Neuron (in vitro differentiated cells): ENCODE data around the gene CALCOCO1.

Experiments
- H2AFZ ChIP-seq: one replicate; pipeline ENCODE4 v1.6.1; 2013; ENCODE audit warnings: low read depth, mild to moderate bottlenecking, inconsistent platforms, low read length, moderate library complexity
- H3K27me3 ChIP-seq: one replicate; pipeline ENCODE4 v1.6.1; 2013; ENCODE audit warnings: low read length; ENCODE audit not compliant: insufficient read depth
- H3K36me3 ChIP-seq: one replicate; pipeline ENCODE4 v1.6.1; 2013; ENCODE audit warnings: low read length; ENCODE audit not compliant: insufficient read depth
- H3K4me1 ChIP-seq: one replicate; pipeline ENCODE4 v1.6.1; 2013; ENCODE audit warnings: low read length; ENCODE audit not compliant: insufficient read depth
- H3K4me3 ChIP-seq: 2 replicates; pipeline ENCODE4 v1.5.1; 2013; ENCODE audit warnings: mild to moderate bottlenecking, low read length, moderate library complexity
- H3K9me3 ChIP-seq: one replicate; pipeline ENCODE4 v1.6.1; 2013; ENCODE audit warnings: low read length

CALCOCO1 gene

GRCh38 chr12:53736592-53736991 is 9.3 kb upstream of the CALCOCO1 start:
- peaks cover 21% of the 10 kb centered on the region for H3K4me1 ChIP-seq
- H3K4me3 ChIP-seq = no peak overlapping the region
- no peak overlapping the region for H2AFZ ChIP-seq
- H3K36me3 ChIP-seq = no peaks in the 10 kb centered on the region
- H3K9me3 ChIP-seq = no peaks in the 10 kb centered on the region
- peaks cover 74% of the 10 kb centered on the region for H3K27me3 ChIP-seq

- no peaks in the 10 kb centered on the region for H3K9me3 ChIP-seq
- H3K27me3 ChIP-seq = peaks cover 68% of the 10 kb centered on the region
- no peaks in the 10 kb centered on the region for H3K36me3 ChIP-seq
- peaks cover 21% of the 10 kb centered on the region for H3K4me1 ChIP-seq
- H3K4me3 ChIP-seq = no peak overlapping the region
- no peak overlapping the region for H2AFZ ChIP-seq
Measured at GRCh38 chr12:53735556-53735955, 8.3 kb upstream of the CALCOCO1 start.

- peaks cover 59% of the 10 kb centered on the region for H3K27me3 ChIP-seq
Measured at GRCh38 chr12:53734425-53734824, 7.2 kb upstream of the CALCOCO1 start.

DNA sequence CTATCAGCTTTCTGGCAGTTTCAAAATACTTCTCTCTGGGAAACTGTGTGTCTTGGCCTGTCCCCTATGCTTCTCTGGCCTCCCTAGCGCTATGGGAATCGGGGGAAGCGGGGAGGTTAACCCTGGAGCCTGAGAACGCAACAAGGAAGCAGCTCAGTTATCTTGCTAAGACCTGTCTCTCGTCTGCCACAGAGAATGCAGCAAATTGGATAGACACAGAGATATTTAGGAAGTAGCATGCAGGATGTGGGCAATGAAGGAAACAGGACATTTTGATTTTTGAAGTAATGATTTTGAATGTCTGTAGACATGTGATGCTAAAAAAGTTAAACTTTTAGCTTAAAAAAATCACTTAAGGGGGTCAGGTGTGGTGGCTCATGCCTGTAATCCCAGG is 6.6 kb upstream of the CALCOCO1 start:
- Histone ChIP-seq H3K4me3 (no peak overlapping the region), H3K27me3 (peaks cover 53% of the 10 kb centered on the region), H3K9me3 (no peaks in the 10 kb centered on the region), H2AFZ (no peak overlapping the region), H3K4me1 (peaks cover 9% of the 10 kb centered on the region), H3K36me3 (no peaks in the 10 kb centered on the region)

More at GRCh38 chr12:53734425-53734824, 7.2 kb upstream of the CALCOCO1 start:
- H2AFZ ChIP-seq = no peak overlapping the region
- H3K36me3 ChIP-seq = no peaks in the 10 kb centered on the region
- H3K4me3 ChIP-seq = no peak overlapping the region
- H3K9me3 ChIP-seq = no peaks in the 10 kb centered on the region
- H3K4me1 ChIP-seq = peaks cover 15% of the 10 kb centered on the region

DNA sequence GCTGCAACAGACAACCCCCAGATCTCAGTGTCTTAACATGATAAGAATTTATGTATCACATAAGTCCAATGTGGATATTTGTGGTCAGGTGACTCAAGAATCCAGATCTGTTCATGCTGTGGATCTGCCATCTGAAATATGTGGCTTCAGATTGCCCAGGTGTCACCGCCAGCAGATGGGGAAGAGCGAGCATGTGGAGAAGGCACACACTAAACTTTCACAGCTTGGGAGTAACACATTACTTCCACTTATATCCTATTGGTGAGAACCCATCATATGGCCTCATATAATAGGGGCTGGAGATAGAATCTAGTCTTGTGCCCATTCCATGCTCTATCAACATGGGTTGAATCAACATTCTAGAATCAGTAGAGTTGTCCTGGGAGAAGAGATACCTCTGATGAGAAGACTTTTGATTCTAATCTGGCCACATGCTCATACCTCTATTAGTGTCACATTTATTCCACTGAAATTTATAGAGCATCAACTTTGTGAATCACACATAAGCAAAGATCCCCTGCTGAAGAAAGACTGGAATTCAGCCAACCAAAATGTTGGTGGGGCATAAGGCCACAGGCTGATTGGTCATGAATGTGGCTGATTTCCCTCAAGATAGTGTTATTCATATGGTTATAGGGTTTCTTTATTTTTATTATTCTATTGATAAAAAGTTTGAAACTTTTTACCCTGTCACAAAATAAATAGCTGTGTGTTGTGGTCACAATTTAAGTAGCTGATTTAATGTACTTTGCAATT is 6.0 kb upstream of the CALCOCO1 start:
- Histone ChIP-seq H3K36me3 (no peaks in the 10 kb centered on the region), H3K4me1 (peaks cover 3% of the 10 kb centered on the region), H3K27me3 (peaks cover 47% of the 10 kb centered on the region), H2AFZ (no peak overlapping the region), H3K9me3 (no peaks in the 10 kb centered on the region), H3K4me3 (no peak overlapping the region)

GRCh38 chr12:53729644-53730043 is 2.4 kb upstream of the CALCOCO1 start:
- H3K4me3 ChIP-seq = no peak overlapping the region
- no peak overlapping the region for H2AFZ ChIP-seq
- peaks cover 11% of the 10 kb centered on the region for H3K27me3 ChIP-seq
- peaks cover 4% of the 10 kb centered on the region for H3K36me3 ChIP-seq
- H3K4me1 ChIP-seq = peaks cover 17% of the 10 kb centered on the region
- H3K9me3 ChIP-seq = no peaks in the 10 kb centered on the region

DNA sequence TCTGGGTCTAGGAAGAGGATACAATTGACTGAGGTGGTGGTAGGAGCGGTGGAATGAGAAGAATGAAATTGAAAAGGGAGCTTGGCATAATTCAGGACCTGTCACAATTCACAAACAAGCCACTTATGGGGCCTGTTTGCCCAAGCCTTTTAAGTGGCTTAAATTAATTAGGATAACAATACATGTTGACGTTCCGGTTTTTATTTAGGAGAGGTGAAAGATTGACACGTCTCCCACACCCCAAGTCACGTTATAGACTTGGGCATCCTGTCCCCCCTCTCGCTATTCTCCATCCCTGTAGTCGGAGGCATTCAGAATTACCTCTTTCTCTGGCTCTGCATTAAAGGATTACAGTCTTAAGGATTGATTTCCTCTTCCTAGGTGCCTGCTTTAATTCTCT is 954 bp upstream of the CALCOCO1 start:
- peaks cover 17% of the 10 kb centered on the region for H3K4me1 ChIP-seq
- peak overlapping the region; percentile 76 for H3K4me3 ChIP-seq

GRCh38 chr12:53726946-53727309 is 324 bp downstream of the CALCOCO1 start:
- Histone ChIP-seq H2AFZ (peak overlapping the region; percentile 46), H3K9me3 (no peaks in the 10 kb centered on the region), H3K36me3 (peaks cover 20% of the 10 kb centered on the region), H3K27me3 (no peaks in the 10 kb centered on the region), H3K4me3 (peak overlapping the region; percentile 76), H3K4me1 (peaks cover 17% of the 10 kb centered on the region)

More for the DNA sequence above, 954 bp upstream of the CALCOCO1 start:
- H3K36me3 ChIP-seq = peaks cover 14% of the 10 kb centered on the region
- no peaks in the 10 kb centered on the region for H3K9me3 ChIP-seq
- H3K27me3 ChIP-seq = peaks cover 2% of the 10 kb centered on the region
- peak overlapping the region; percentile 68 for H2AFZ ChIP-seq

DNA sequence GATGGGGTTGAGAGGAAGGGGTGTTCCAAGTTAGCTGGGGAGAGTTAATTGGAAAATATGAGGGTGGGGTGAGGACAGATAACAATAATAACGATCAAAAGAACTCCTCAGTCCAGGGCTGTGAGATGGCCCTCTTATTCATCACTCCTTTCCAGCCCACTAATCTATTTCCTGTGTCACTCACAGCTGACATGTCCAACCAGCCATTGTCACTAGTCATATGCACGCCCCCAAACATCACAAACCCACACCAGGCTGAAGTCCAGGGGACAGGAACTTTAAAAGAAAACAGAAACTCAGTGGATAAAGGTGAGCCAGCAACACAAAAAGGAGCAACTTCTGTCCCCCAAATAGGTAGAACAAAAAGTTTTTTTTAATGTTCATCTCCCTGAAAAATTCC is 911 bp downstream of the CALCOCO1 start:
- H3K4me3 ChIP-seq = peak overlapping the region; percentile 76

DNA sequence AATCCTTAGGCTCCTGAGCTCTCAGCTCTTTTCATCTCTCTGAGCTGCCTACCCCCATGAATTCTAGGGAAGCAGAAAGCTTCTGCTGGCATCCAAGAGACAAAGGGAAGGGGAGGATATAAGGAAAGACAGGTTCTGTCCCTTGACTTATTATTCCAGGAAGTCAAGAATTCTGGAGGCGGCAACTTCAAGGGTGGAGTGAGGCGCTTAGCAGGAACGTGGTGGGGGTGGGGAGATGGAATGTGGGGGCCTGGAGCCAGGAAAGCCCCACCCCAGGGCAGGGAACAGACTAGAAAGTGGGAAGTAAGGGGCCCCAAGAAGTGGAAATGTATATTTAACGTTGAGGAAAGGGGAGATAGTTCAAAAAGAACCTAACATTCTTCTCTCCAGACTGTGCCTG is 1.4 kb downstream of the CALCOCO1 start:
- Histone ChIP-seq H2AFZ (no peak overlapping the region), H3K4me3 (no peak overlapping the region), H3K9me3 (no peaks in the 10 kb centered on the region), H3K27me3 (no peaks in the 10 kb centered on the region), H3K36me3 (peaks cover 30% of the 10 kb centered on the region), H3K4me1 (peaks cover 17% of the 10 kb centered on the region)

More for the DNA sequence above, 911 bp downstream of the CALCOCO1 start:
- H3K36me3 ChIP-seq = peaks cover 25% of the 10 kb centered on the region
- no peaks in the 10 kb centered on the region for H3K9me3 ChIP-seq
- peaks cover 17% of the 10 kb centered on the region for H3K4me1 ChIP-seq
- H3K27me3 ChIP-seq = no peaks in the 10 kb centered on the region
- peak overlapping the region; percentile 46 for H2AFZ ChIP-seq

- H3K4me3 ChIP-seq = no peak overlapping the region
- H3K36me3 ChIP-seq = peaks cover 34% of the 10 kb centered on the region
- no peaks in the 10 kb centered on the region for H3K9me3 ChIP-seq
- H2AFZ ChIP-seq = no peak overlapping the region
- H3K27me3 ChIP-seq = no peaks in the 10 kb centered on the region
- H3K4me1 ChIP-seq = peaks cover 13% of the 10 kb centered on the region
Measured at GRCh38 chr12:53722450-53723041, 4.7 kb downstream of the CALCOCO1 start.

GRCh38 chr12:53720946-53721345 is 6.3 kb downstream of the CALCOCO1 start:
- Histone ChIP-seq H3K4me3 (no peak overlapping the region), H3K4me1 (peaks cover 3% of the 10 kb centered on the region), H3K9me3 (no peaks in the 10 kb centered on the region), H2AFZ (no peak overlapping the region), H3K36me3 (peaks cover 34% of the 10 kb centered on the region), H3K27me3 (no peaks in the 10 kb centered on the region)

DNA sequence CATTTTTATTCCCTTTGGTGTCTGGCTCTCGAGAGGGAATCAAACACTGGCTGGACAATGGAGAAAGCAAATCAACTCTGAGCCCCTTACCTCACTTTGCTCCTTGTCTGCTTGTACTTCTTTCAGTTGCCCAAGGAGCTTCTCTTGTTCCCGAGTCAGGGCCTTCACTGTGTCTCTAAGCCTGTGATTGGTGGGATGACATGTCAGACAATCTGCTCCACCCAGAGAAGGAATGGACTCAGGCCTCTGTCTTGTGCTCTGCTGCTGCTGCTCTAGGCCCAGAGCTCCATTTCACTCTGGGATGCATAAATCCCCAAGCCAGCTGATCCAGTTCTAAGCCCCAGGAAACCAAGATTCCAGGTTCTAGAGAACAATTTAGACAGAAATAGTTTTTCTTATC is 7.6 kb downstream of the CALCOCO1 start:
- no peak overlapping the region for H2AFZ ChIP-seq
- no peaks in the 10 kb centered on the region for H3K4me1 ChIP-seq
- H3K36me3 ChIP-seq = peaks cover 38% of the 10 kb centered on the region
- no peak overlapping the region for H3K4me3 ChIP-seq
- no peaks in the 10 kb centered on the region for H3K27me3 ChIP-seq
- H3K9me3 ChIP-seq = no peaks in the 10 kb centered on the region
